IMR-90 (cell line): ENCODE measurements around the gene SUN1. TPM values are rescaled to one million over a fixed set of nuclear protein-coding genes. Genes with fewer than 3 reads are reported as not detected.

Source experiments
- ATAC-seq: fragments of 200-7000 bp; cut with Tn5 transposase; 2 replicates; pipeline ENCODE4 v1.9.1; 2020; ENCODE audit warnings: low read depth, mild to moderate bottlenecking, moderate library complexity
- BruUV-seq: library from RNA; stranded (reverse); fragments of 400-500 nt; replicated peaks from 2 replicates; lab custom pipeline; 2021; lab: Mats Ljungman, UMichigan
- CTCF ChIA-PET: fragments of 300-600 bp; formaldehyde crosslinking; extraction: SDS; loops from one replicate; lab custom pipeline; 2021; ENCODE audit warnings: antibody characterized with exemption; lab: Yijun Ruan, JAX
- POLR2A ChIA-PET: fragments of 300-600 bp; sonication (Branson Sonifier 250); formaldehyde crosslinking; loops from one replicate; lab custom pipeline; 2022; ENCODE audit warnings: antibody characterized with exemption; ENCODE audit not compliant: unreplicated experiment; lab: Charles Lee
- DNase-seq: peaks from one replicate; pipeline ENCODE4 v3.0.0; 2013
- H2AFZ ChIP-seq: replicated peaks from 2 replicates; pipeline ENCODE3; 2013; ENCODE audit warnings: low read length, mild to moderate bottlenecking; ENCODE audit not compliant: poor library complexity
- H2AK5ac ChIP-seq: 2 replicates; pipeline ENCODE4 v1.6.1; 2013; ENCODE audit warnings: low read depth, low read length, inconsistent platforms
- H2AK9ac ChIP-seq: replicated peaks from 2 replicates; pipeline ENCODE3; 2013; ENCODE audit warnings: mild to moderate bottlenecking, low read depth, low read length, moderate library complexity; ENCODE audit not compliant: poor library complexity
- H2BK120ac ChIP-seq: 2 replicates; pipeline ENCODE4 v1.6.1; 2013; ENCODE audit warnings: low read depth, low read length, inconsistent platforms
- H2BK15ac ChIP-seq: 3 replicates; pipeline ENCODE4 v1.6.1; 2013; ENCODE audit warnings: low read depth, low read length, inconsistent platforms
- H2BK20ac ChIP-seq: 2 replicates; pipeline ENCODE4 v1.6.1; 2013; ENCODE audit warnings: low read depth, mild to moderate bottlenecking, inconsistent platforms, low read length, moderate library complexity
- H2BK5ac ChIP-seq: 2 replicates; pipeline ENCODE4 v1.6.1; 2013; ENCODE audit warnings: mild to moderate bottlenecking, low read depth, low read length, inconsistent platforms; ENCODE audit not compliant: poor library complexity, severe bottlenecking
- H3K14ac ChIP-seq: replicated peaks from 2 replicates; pipeline ENCODE4 v1.6.1; 2013; ENCODE audit warnings: low read depth, low read length, inconsistent platforms
- H3K18ac ChIP-seq: 2 replicates; pipeline ENCODE4 v1.6.1; 2013; ENCODE audit warnings: low read depth, low read length, control low read depth
- H3K23ac ChIP-seq: 2 replicates; pipeline ENCODE4 v1.6.1; 2013; ENCODE audit warnings: low read depth, low read length, inconsistent platforms
- H3K27ac ChIP-seq: 2 replicates; pipeline ENCODE4 v1.5.1; 2013; ENCODE audit warnings: mild to moderate bottlenecking, control low read depth, low read length; ENCODE audit not compliant: insufficient read depth
- H3K27me3 ChIP-seq: 2 replicates; pipeline ENCODE4 v1.6.1; 2013; ENCODE audit warnings: low read length; ENCODE audit not compliant: control insufficient read depth, insufficient read depth
- H3K36me3 ChIP-seq: 2 replicates; pipeline ENCODE4 v1.6.1; 2013; ENCODE audit warnings: low read length, mixed read lengths; ENCODE audit not compliant: control insufficient read depth, insufficient read depth
- H3K4ac ChIP-seq: 2 replicates; pipeline ENCODE4 v1.6.1; 2013; ENCODE audit warnings: low read depth, low read length, inconsistent platforms
- H3K4me1 ChIP-seq: 2 replicates; pipeline ENCODE4 v1.6.1; 2013; ENCODE audit warnings: low read length, mixed read lengths; ENCODE audit not compliant: control insufficient read depth, insufficient read depth
- H3K4me2 ChIP-seq: 2 replicates; pipeline ENCODE4 v1.6.1; 2013; ENCODE audit warnings: low read depth, mild to moderate bottlenecking, control low read depth, low read length, moderate library complexity
- H3K4me3 ChIP-seq: 2 replicates; pipeline ENCODE4 v1.5.1; 2013; ENCODE audit warnings: low read depth, mild to moderate bottlenecking, control low read depth, low read length, moderate library complexity; ENCODE audit not compliant: insufficient read depth
- H3K56ac ChIP-seq: 2 replicates; pipeline ENCODE4 v1.6.1; 2013; ENCODE audit warnings: low read length, inconsistent platforms; ENCODE audit not compliant: insufficient read depth; ENCODE audit errors: extremely low read depth
- H3K79me1 ChIP-seq, 2 experiments: 2 replicates each; pipeline ENCODE4 v1.6.1; 2013; ENCODE audit warnings: low read length in 2 of 2, inconsistent platforms in 1 of 2, low read depth in 1 of 2
- H3K9ac ChIP-seq: 2 replicates; pipeline ENCODE4 v1.6.1; 2013; ENCODE audit warnings: low read depth, low read length, control low read depth
- H3K9me1 ChIP-seq: 2 replicates; pipeline ENCODE4 v1.6.1; 2013; ENCODE audit warnings: low read length, inconsistent platforms; ENCODE audit not compliant: insufficient read depth
- H3K9me3 ChIP-seq: 2 replicates; pipeline ENCODE4 v1.6.1; 2013; ENCODE audit warnings: low read length; ENCODE audit not compliant: control insufficient read depth, insufficient read depth
- H4K20me1 ChIP-seq: 2 replicates; pipeline ENCODE4 v1.6.1; 2013; ENCODE audit warnings: low read length, inconsistent platforms; ENCODE audit not compliant: insufficient read depth
- H4K5ac ChIP-seq: 2 replicates; pipeline ENCODE4 v1.6.1; 2013; ENCODE audit warnings: mild to moderate bottlenecking, low read depth, low read length, control low read depth
- H4K8ac ChIP-seq, 2 experiments: 2 replicates each; pipeline ENCODE4 v1.6.1; 2013; ENCODE audit warnings: low read depth in 2 of 2, low read length in 2 of 2, control low read depth in 1 of 2, inconsistent platforms in 1 of 2
- H4K91ac ChIP-seq: 2 replicates; pipeline ENCODE4 v1.6.1; 2013; ENCODE audit warnings: low read depth, low read length, inconsistent platforms; ENCODE audit not compliant: insufficient read depth
- CEBPB ChIP-seq: IDR thresholded peaks from 2 replicates; pipeline ENCODE4 v1.6.1; 2012; ENCODE audit warnings: low read depth, low read length, improper control_type of control experiment
- ELK1 ChIP-seq: fragments of 150-350 bp; IDR thresholded peaks from 2 replicates; pipeline ENCODE4 v1.6.1; 2016; ENCODE audit warnings: low read depth, mild to moderate bottlenecking, low read length, moderate library complexity, borderline replicate concordance
- FOS ChIP-seq: fragments of 150-350 bp; IDR thresholded peaks from 2 replicates; pipeline ENCODE4 v1.6.1; 2016; ENCODE audit warnings: low read depth, low read length
- MAZ ChIP-seq: IDR thresholded peaks from 2 replicates; pipeline ENCODE4 v1.6.1; 2012; ENCODE audit warnings: low read depth, mild to moderate bottlenecking, low read length, improper control_type of control experiment, moderate library complexity, borderline replicate concordance
- NFE2L2 ChIP-seq: fragments of 150-350 bp; IDR thresholded peaks from 2 replicates; pipeline ENCODE4 v1.6.1; 2016; ENCODE audit warnings: low read depth, mild to moderate bottlenecking, low read length
- POLR2A ChIP-seq: IDR thresholded peaks from 2 replicates; pipeline ENCODE4 v1.6.1; 2012; ENCODE audit warnings: mild to moderate bottlenecking, low read depth, low read length
- SMC3 ChIP-seq: fragments of 150-350 bp; IDR thresholded peaks from 2 replicates; pipeline ENCODE4 v1.6.1; 2016; ENCODE audit warnings: low read depth, mild to moderate bottlenecking, antibody characterized with exemption, low read length, moderate library complexity
- USF2 ChIP-seq: fragments of 150-350 bp; IDR thresholded peaks from 2 replicates; pipeline ENCODE4 v1.6.1; 2017; ENCODE audit warnings: mild to moderate bottlenecking, antibody characterized with exemption, low read length, low read depth
- WGBS, 2 experiments: methylation state at CpG; one replicate each; pipeline versions ENCODE4 v1.1.5 to v1.1.7; 2013; ENCODE audit warnings: missing lambda C conversion rate in 2 of 2; ENCODE audit not compliant: insufficient read length in 1 of 2; ENCODE audit errors: extremely low coverage in 2 of 2; 5-methylcytosine and 5-hydroxymethylcytosine counted together
- dilution Hi-C: fragments of 300-500 bp; cut with HindIII; formaldehyde crosslinking; loops from one replicate; pipeline ENCODE4 v1.14.3; 2018; ENCODE audit warnings: low sequenced_read_pairs; ENCODE audit not compliant: unreplicated experiment
- in situ Hi-C: fragments of 300-500 bp; cut with MboI; formaldehyde crosslinking; loops from 3 replicates; pipeline ENCODE4 v1.14.3; 2019; ENCODE audit warnings: low sequenced_read_pairs, inconsistent platforms, mixed read lengths
- intact Hi-C: fragments of 100-400 bp; cut with micrococcal nuclease; formaldehyde crosslinking; loops from 2 replicates; pipeline ENCODE4 v1.10.0; 2022
- polyA plus RNA-seq, 3 experiments: library from polyadenylated mRNA; depleted of rRNA; stranded (reverse); fragments of >200 nt; gene quantifications; 2 replicates each; pipeline ENCODE4 v1.2.3, GENCODE V29; 2012; ENCODE audit warnings: low replicate concordance in 1 of 3
- total RNA-seq: library from RNA; depleted of rRNA; stranded (reverse); fragments of >200 nt; gene quantifications from 2 replicates; pipeline ENCODE4 v1.2.3, GENCODE V29; 2012

Gene SUN1
- total and polyA plus RNA-seq, 2 of the 4 experiments (the other 2 are of a cell fraction): 113 to 239 TPM

- peaks cover 31 to 86% of the 10 kb centered on the region in 2 experiments for H3K79me1 ChIP-seq
- no peak for DNase-seq
- H2AK5ac ChIP-seq: no peak overlapping the region
- no peak overlapping the region for H3K4me3 ChIP-seq
- TF ChIP-seq ELK1: no peak
- TF ChIP-seq USF2: no peak
- TF ChIP-seq FOS: no peak
- TF ChIP-seq POLR2A: no peak
- no peak for TF ChIP-seq NFE2L2
- TF ChIP-seq SMC3: no peak
- no peak for TF ChIP-seq CEBPB
- TF ChIP-seq MAZ: no peak
- in situ Hi-C loops: no loop called here
- H2BK20ac ChIP-seq: no peak overlapping the region
- H3K9me3 ChIP-seq: no peaks in the 10 kb centered on the region
- H3K9ac ChIP-seq: no peak overlapping the region
- H3K4ac ChIP-seq: no peak overlapping the region
- CTCF ChIA-PET: no interaction called here
- ATAC-seq: no peak
- no peak overlapping the region for H4K8ac ChIP-seq
- 100% methylated on average over 4 of the region's 12 CpGs; no CpG with 5 or more reads in 1 of the 2 experiments for whole genome bisulfite sequencing, 2 experiments
- H3K4me2 ChIP-seq: no peak overlapping the region
- H2BK5ac ChIP-seq: no peak overlapping the region
- H3K23ac ChIP-seq: no peak overlapping the region
- peaks cover 18% of the 10 kb centered on the region for H3K36me3 ChIP-seq
- no peaks in the 10 kb centered on the region for H3K27me3 ChIP-seq
- dilution Hi-C loops: no loop called here
- no peak overlapping the region for H2BK15ac ChIP-seq
- H2AFZ ChIP-seq: no peak overlapping the region
- H3K9me1 ChIP-seq: peaks cover 21% of the 10 kb centered on the region
- no peak overlapping the region for H4K91ac ChIP-seq
- no peak overlapping the region for H3K18ac ChIP-seq
- no peak overlapping the region for H3K27ac ChIP-seq
- peaks cover 59% of the 10 kb centered on the region for H4K20me1 ChIP-seq
- peaks cover 21% of the 10 kb centered on the region for H3K4me1 ChIP-seq
- BruUV-seq: no TSS peak
- H2BK120ac ChIP-seq: no peak overlapping the region
- POLR2A ChIA-PET: no interaction called here
- H4K5ac ChIP-seq: no peak overlapping the region
- intact Hi-C loops: no loop called here
- H3K56ac ChIP-seq: no peak overlapping the region
- H3K14ac ChIP-seq: no peak overlapping the region
- H2AK9ac ChIP-seq: no peak overlapping the region
These were observed 2.7 kb downstream of the SUN1 start for GRCh38 chr7:835021-835420.
